ENCODE results near the gene CWC27.

DNA sequence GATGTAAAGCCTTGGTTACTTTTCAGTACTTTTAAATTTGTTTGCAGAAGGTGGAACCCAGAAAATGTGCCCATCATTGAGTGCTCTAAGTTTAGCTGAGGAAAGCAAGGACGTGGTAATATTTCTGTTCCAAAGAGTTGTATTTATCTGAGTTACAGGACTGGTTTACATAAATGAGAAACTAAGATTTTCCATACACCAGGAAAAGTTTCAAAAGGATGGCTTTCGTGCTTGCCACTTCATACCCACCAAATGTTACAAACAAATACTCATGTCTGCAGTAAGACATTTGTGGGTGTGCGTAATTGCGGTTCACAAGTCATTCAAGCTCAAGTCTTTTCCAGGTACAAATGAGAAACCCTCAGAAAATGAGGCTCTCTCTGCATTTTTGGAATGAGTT lies 68.1 kb downstream of the CWC27 start:
- TF ChIP-seq POLR2A (IDR thresholded peaks at IDR 0.05; ENCODE audit: low read depth, low read length) = no peak
- no peak for TF ChIP-seq POLR2AphosphoS5 (IDR thresholded peaks at IDR 0.05; ENCODE audit: low read depth, low read length)
- no peak for TF ChIP-seq TAF1 (IDR thresholded peaks at IDR 0.05; ENCODE audit: low read depth, low read length)
- no peak for TF ChIP-seq SPI1 (IDR thresholded peaks at IDR 0.05; ENCODE audit: low read depth, low read length)
- no peak for TF ChIP-seq PAX5 (IDR thresholded peaks at IDR 0.05; ENCODE audit: insufficient read depth, low read length, severe bottlenecking)
- no peak for TF ChIP-seq POU2F2 (IDR thresholded peaks at IDR 0.05; ENCODE audit: low read depth, low read length)
